K562 (cell line): Measurements from ENCODE around the gene TOPORS. TPM values are rescaled to one million over a fixed set of nuclear protein-coding genes. Genes with fewer than 3 reads are reported as not detected.

Experiments used
- ATAC-seq: fragments of 200-7000 bp; cut with Tn5 transposase; 3 replicates; pipeline ENCODE4 v1.9.1; 2020; ENCODE audit warnings: moderate library complexity
- BruUV-seq: library from RNA; stranded (reverse); fragments of 400-500 nt; replicated peaks from 2 replicates; lab custom pipeline; 2021; lab: Mats Ljungman, UMichigan
- CTCF ChIA-PET: fragments of 300-600 bp; formaldehyde crosslinking; extraction: SDS; loops from one replicate; lab custom pipeline; 2021; ENCODE audit warnings: low intra/inter-chr PET ratio; lab: Yijun Ruan, JAX
- POLR2A ChIA-PET: fragments of 300-600, 350-650 bp; sonication (Branson Sonifier 250); formaldehyde crosslinking; extraction: SDS; loops from one replicate; lab custom pipeline; 2021; ENCODE audit warnings: antibody characterized with exemption, inconsistent platforms; lab: Yijun Ruan, JAX
- DNase-seq, 4 experiments: peaks; one replicate each; pipeline versions ENCODE4 v3.0.0 to v3.0.0-alpha.2; 2011 to 2018; ENCODE audit warnings: low spot score in 3 of 4, mixed read lengths in 3 of 4; ENCODE audit errors: extremely low read depth in 1 of 4
- FAIRE-seq: peaks from 2 replicates; lab custom pipeline; 2011; peaks lifted over from hg19 to GRCh38; lab: Jason Lieb, UNC
- H2AFZ ChIP-seq: 2 replicates; pipeline ENCODE4 v1.6.0; 2011; ENCODE audit warnings: low read depth, low read length, control low read depth, inconsistent platforms
- H3K27ac ChIP-seq: fragments of 200-600 bp; 3 replicates; pipeline ENCODE4 v1.8.0; 2011; ENCODE audit warnings: low read depth, mild to moderate bottlenecking, control low read depth, inconsistent platforms, low read length, moderate library complexity, mixed read lengths; ENCODE audit errors: extremely low read depth
- H3K27me3 ChIP-seq, 2 experiments: fragments of 300-600 bp in 1 of 2; 2 replicates in 1 of 2; 3 replicates in 1 of 2; pipeline versions ENCODE4 v1.6.0 to v1.8.0; 2011; ENCODE audit warnings: inconsistent platforms in 2 of 2, low read length in 2 of 2, mild to moderate bottlenecking in 1 of 2, mixed read lengths in 1 of 2, moderate library complexity in 1 of 2; ENCODE audit not compliant: control insufficient read depth in 2 of 2, insufficient read depth in 2 of 2
- H3K36me3 ChIP-seq: fragments of 300-600 bp; 3 replicates; pipeline ENCODE4 v1.8.0; 2011; ENCODE audit warnings: mild to moderate bottlenecking, low read length, inconsistent platforms; ENCODE audit not compliant: control insufficient read depth, insufficient read depth
- H3K4me1 ChIP-seq, 2 experiments: fragments of 200-600 bp in 1 of 2; replicated peaks in 1 of 2; 2 replicates in 1 of 2; 3 replicates in 1 of 2; pipeline versions ENCODE4 v1.5.1 to v1.8.0; 2011; ENCODE audit warnings: inconsistent platforms in 2 of 2, low read length in 2 of 2, mild to moderate bottlenecking in 1 of 2, mixed read lengths in 1 of 2, moderate library complexity in 1 of 2; ENCODE audit not compliant: control insufficient read depth in 2 of 2, insufficient read depth in 2 of 2
- H3K4me2 ChIP-seq: 2 replicates; pipeline ENCODE4 v1.6.1; 2011; ENCODE audit warnings: low read length, control low read depth, inconsistent platforms, mixed read lengths; ENCODE audit not compliant: insufficient read depth
- H3K4me3 ChIP-seq: fragments of 200-600 bp; sonication (generic), shearing (Covaris generic); 2 replicates; pipeline ENCODE4 v1.5.1; 2016; ENCODE audit warnings: control low read depth, inconsistent platforms
- H3K79me2 ChIP-seq: fragments of 200-600 bp; 3 replicates; pipeline ENCODE4 v1.8.0; 2011; ENCODE audit warnings: low read length, inconsistent platforms; ENCODE audit not compliant: control insufficient read depth, insufficient read depth
- H3K9ac ChIP-seq, 2 experiments: 2 replicates each; pipeline versions ENCODE4 v1.6.0 to v1.6.1; 2011; ENCODE audit warnings: low read depth in 2 of 2, low read length in 2 of 2, control low read depth in 1 of 2, inconsistent platforms in 1 of 2, mild to moderate bottlenecking in 1 of 2, mixed read lengths in 1 of 2; ENCODE audit not compliant: insufficient read depth in 1 of 2
- H3K9me1 ChIP-seq: one replicate; pipeline ENCODE4 v1.6.0; 2011; ENCODE audit warnings: inconsistent platforms, mild to moderate bottlenecking, low read length, moderate library complexity; ENCODE audit not compliant: control insufficient read depth, insufficient read depth
- H3K9me3 ChIP-seq: replicated peaks from 2 replicates; pipeline ENCODE4 v1.5.1; 2011; ENCODE audit warnings: low read depth, low read length, inconsistent platforms; ENCODE audit not compliant: control insufficient read depth, insufficient read depth
- H4K20me1 ChIP-seq: replicated peaks from 2 replicates; pipeline ENCODE4 v1.6.1; 2011; ENCODE audit warnings: low read length, inconsistent platforms, mixed read lengths; ENCODE audit not compliant: control insufficient read depth, insufficient read depth
- ARID1B ChIP-seq: fragments of 450-650 bp; IDR thresholded peaks from 2 replicates; pipeline ENCODE4 v1.6.1; 2016; ENCODE audit warnings: antibody characterized with exemption, mild to moderate bottlenecking, inconsistent platforms
- ATF3 ChIP-seq, 2 experiments: fragments of 450-650 bp in 1 of 2; sonication (generic) in 1 of 2; formaldehyde crosslinking in 1 of 2; IDR thresholded peaks in 1 of 2; conservative IDR thresholded peaks in 1 of 2; 2 replicates each; pipeline versions ENCODE4 v1.6.1 to v1.8.1; 2016 to 2023; ENCODE audit warnings: mild to moderate bottlenecking in 2 of 2, moderate library complexity in 2 of 2, inconsistent platforms in 1 of 2, missing genetic modification reagents in 1 of 2
- ATF7 ChIP-seq: fragments of 450-650 bp; IDR thresholded peaks from 2 replicates; pipeline ENCODE4 v1.7.1; 2014; ENCODE audit warnings: mild to moderate bottlenecking, moderate library complexity
- CAMTA2 ChIP-seq: fragments of 250-450 bp; sonication (Bioruptor Pico); conservative IDR thresholded peaks from 2 replicates; pipeline ENCODE4 v1.5.1; 2022
- CBFA2T2 ChIP-seq: fragments of 450-650 bp; conservative IDR thresholded peaks from 2 replicates; pipeline ENCODE4 v1.6.1; 2017; ENCODE audit warnings: mild to moderate bottlenecking
- CBFA2T3 ChIP-seq: fragments of 450-650 bp; IDR thresholded peaks from 2 replicates; pipeline ENCODE4 v1.6.1; 2017
- DPF2 ChIP-seq: fragments of 450-650 bp; IDR thresholded peaks from 2 replicates; pipeline ENCODE4 v1.6.1; 2016
- EP300 ChIP-seq: IDR thresholded peaks from 2 replicates; pipeline ENCODE4 v1.6.1; 2012; ENCODE audit warnings: low read length, improper control_type of control experiment
- FOSL1 ChIP-seq: fragments of 200-800 bp; sonication (Bioruptor generic); conservative IDR thresholded peaks from 2 replicates; pipeline ENCODE4 v1.6.1; 2016; ENCODE audit warnings: missing genetic modification characterization, missing compliant biosample characterization
- HDAC2 ChIP-seq: fragments of 450-650 bp; IDR thresholded peaks from 2 replicates; pipeline ENCODE4 v1.6.1; 2016; ENCODE audit warnings: mild to moderate bottlenecking
- IFI16 ChIP-seq: fragments of 250-450 bp; sonication (Bioruptor Pico); IDR thresholded peaks from 2 replicates; pipeline ENCODE4 v2.1.2; 2022; ENCODE audit warnings: mild to moderate bottlenecking, inconsistent platforms
- JUND ChIP-seq, 2 experiments: IDR thresholded peaks; 2 replicates in 1 of 2; 3 replicates in 1 of 2; pipeline ENCODE4 v1.6.1; 2011; ENCODE audit warnings: borderline replicate concordance in 2 of 2, low read depth in 2 of 2, low read length in 2 of 2, improper control_type of control experiment in 1 of 2, missing biosample characterization in 1 of 2, missing genetic modification characterization in 1 of 2, missing genetic modification reagents in 1 of 2
- KDM1A ChIP-seq, 2 experiments: fragments of 450-650 bp; IDR thresholded peaks; 2 replicates each; pipeline ENCODE4 v1.6.1; 2016; ENCODE audit warnings: mild to moderate bottlenecking in 2 of 2
- KLF16 ChIP-seq: IDR thresholded peaks from 2 replicates; pipeline ENCODE4 v1.6.1; 2016; ENCODE audit warnings: antibody characterized with exemption
- NCOR1 ChIP-seq: fragments of 450-650 bp; IDR thresholded peaks from 2 replicates; pipeline ENCODE4 v1.6.1; 2016; ENCODE audit warnings: mild to moderate bottlenecking, moderate library complexity
- NFIC ChIP-seq: fragments of 450-650 bp; IDR thresholded peaks from 2 replicates; pipeline ENCODE4 v1.6.1; 2017; ENCODE audit warnings: mild to moderate bottlenecking, inconsistent platforms
- NR2C2 ChIP-seq, 2 experiments: fragments of 200-800 bp in 1 of 2; sonication (Bioruptor generic) in 1 of 2; sonication (generic) in 1 of 2; formaldehyde crosslinking in 1 of 2; IDR thresholded peaks; 2 replicates each; pipeline versions ENCODE4 v1.6.1 to v1.8.0; 2016 to 2022; ENCODE audit warnings: mild to moderate bottlenecking in 1 of 2, missing compliant biosample characterization in 1 of 2, missing genetic modification characterization in 1 of 2, missing genetic modification reagents in 1 of 2
- NR3C1 ChIP-seq: sonication (generic); formaldehyde crosslinking; IDR thresholded peaks from 2 replicates; pipeline ENCODE4 v1.8.1; 2022; ENCODE audit warnings: missing genetic modification reagents
- PRPF4 ChIP-seq: fragments of 200-400 bp; formaldehyde crosslinking; IDR thresholded peaks from one replicate; pipeline ENCODE4 v1.6.1; 2017; ENCODE audit warnings: low read length, low read depth, mild to moderate bottlenecking; ENCODE audit not compliant: insufficient read depth, poor library complexity, severe bottlenecking
- RCOR1 ChIP-seq, 2 experiments: IDR thresholded peaks; 2 replicates each; pipeline ENCODE4 v1.6.1; 2012; ENCODE audit warnings: low read depth in 2 of 2, low read length in 2 of 2, borderline replicate concordance in 1 of 2, improper control_type of control experiment in 1 of 2
- SMAD1 ChIP-seq: fragments of 150-350 bp; IDR thresholded peaks from 2 replicates; pipeline ENCODE4 v1.6.1; 2014; ENCODE audit warnings: low read length, low read depth; ENCODE audit not compliant: partially characterized antibody
- SMARCA4 ChIP-seq: fragments of 450-650 bp; IDR thresholded peaks from 2 replicates; pipeline ENCODE4 v1.6.1; 2016
- SMARCE1 ChIP-seq: fragments of 450-650 bp; IDR thresholded peaks from 2 replicates; pipeline ENCODE4 v1.7.1; 2016; ENCODE audit warnings: mild to moderate bottlenecking
- SNIP1 ChIP-seq: fragments of 450-650 bp; IDR thresholded peaks from 2 replicates; pipeline ENCODE4 v1.7.1; 2017; ENCODE audit warnings: low read depth, mild to moderate bottlenecking
- TAL1 ChIP-seq: fragments of 450-650 bp; IDR thresholded peaks from 2 replicates; pipeline ENCODE4 v1.6.1; 2016; ENCODE audit warnings: mild to moderate bottlenecking
- TCF3 ChIP-seq: sonication (generic); formaldehyde crosslinking; IDR thresholded peaks from 2 replicates; pipeline ENCODE4 v1.4.0; 2020; ENCODE audit warnings: mild to moderate bottlenecking, missing genetic modification reagents
- TRIM24 ChIP-seq, 2 experiments: fragments of 450-650 bp; IDR thresholded peaks; 2 replicates each; pipeline ENCODE4 v1.6.1; 2016
- WGBS: fragments of 100-300 bp; shearing (Covaris generic); methylation state at CpG from one replicate; pipeline ENCODE4 v1.1.6; 2016; ENCODE audit warnings: low coverage, mixed read lengths; ENCODE audit not compliant: insufficient coverage; ENCODE audit errors: missing lambda C conversion rate; 5-methylcytosine and 5-hydroxymethylcytosine counted together
- in situ Hi-C: fragments of 300-500 bp; cut with MboI; formaldehyde crosslinking; loops from 4 replicates; pipeline ENCODE4 v1.15.0; 2018; ENCODE audit warnings: inconsistent platforms, mixed read lengths
- intact Hi-C: fragments of 100-400 bp; cut with micrococcal nuclease; formaldehyde crosslinking; loops from 2 replicates; pipeline ENCODE4 v1.14.2; 2022
- polyA plus RNA-seq, 8 experiments: library from polyadenylated mRNA; depleted of rRNA in 4 of 8; stranded (reverse) in 5 of 8; unstranded in 3 of 8; fragments of >200 nt; fragmentation: Nextera tagmentation in 2 of 8; fragmentation: Illumina TruSeq in 1 of 8; extraction: Ambion mirVana in 2 of 8; extraction: Trizol in 1 of 8; gene quantifications; 2 replicates each; pipeline versions ENCODE4 v1.2.1 to v1.2.3, GENCODE V29; 2011 to 2014; ENCODE audit warnings: inconsistent platforms in 1 of 8, missing spikeins in 1 of 8
- total RNA-seq, 7 experiments: library from RNA; depleted of rRNA in 6 of 7; stranded (reverse); fragments of >200 nt in 6 of 7; fragmentation: Illumina TruSeq in 2 of 7; extraction: Trizol in 2 of 7; gene quantifications; 2 replicates each; pipeline versions ENCODE4 v1.2.1 to v1.2.3, GENCODE V29; 2011 to 2021; ENCODE audit warnings: low replicate concordance in 1 of 7

TOPORS gene
- total and polyA plus RNA-seq, 9 of the 15 experiments (the other 6 are each of a cell fraction or from before 2014, with no cell fraction given), result 4.3 to 19.6 (median 9.9) TPM

GRCh38 chr9:32533336-32533735 lies 19.1 kb downstream of the TOPORS start:
- FAIRE-seq (no peak), ATAC-seq (peak; percentile 73), DNase-seq (peak; percentile 15 to 65 (median 25))
- intact Hi-C loops, result no loop called here
- no peaks in the 10 kb centered on the region for H3K79me2 ChIP-seq
- no peak overlapping the region for H3K4me3 ChIP-seq
- H3K9me1 ChIP-seq, result no peaks in the 10 kb centered on the region
- no peaks in the 10 kb centered on the region for H3K36me3 ChIP-seq
- CTCF ChIA-PET, result no interaction called here
- H3K27me3 ChIP-seq, result no peaks in the 10 kb centered on the region
- BruUV-seq, result no TSS peak
- no peaks in the 10 kb centered on the region for H4K20me1 ChIP-seq
- no peak overlapping the region for H3K9ac ChIP-seq
- 6% methylated on average over 6 of the region's 6 CpGs for WGBS
- in situ Hi-C loops, result no loop called here
- H3K27ac ChIP-seq, result no peak overlapping the region
- POLR2A ChIA-PET, result no interaction called here
- no peaks in the 10 kb centered on the region for H3K4me1 ChIP-seq
- H2AFZ ChIP-seq, result no peak overlapping the region
- no peak overlapping the region for H3K4me2 ChIP-seq
- no peaks in the 10 kb centered on the region for H3K9me3 ChIP-seq
- TF ChIP-seq EP300, result 0 out of 2 replicates have a peak, but pooled peaks have one; percentile 13
- peak; percentile 72 for TF ChIP-seq FOSL1
- no peak for TF ChIP-seq SNIP1
- TF ChIP-seq SMARCA4, result peak; percentile 59; the same call in 1 of the 2 replicates
- no peak for TF ChIP-seq PRPF4
- TF ChIP-seq ATF3 (IDR thresholded peaks at IDR 0.05), result peak; percentile 50; the same call in 1 of the 2 replicates
- no peak for TF ChIP-seq ATF3 (CRISPR knock-in tag; conservative IDR thresholded peaks at IDR 0.05)
- TF ChIP-seq TCF3 (CRISPR knock-in tag), result peak; percentile 62
- peak; percentile 94 for TF ChIP-seq NFIC
- TF ChIP-seq ATF7, result peak; percentile 49; the same call in 1 of the 2 replicates
- peak; percentile 89 for TF ChIP-seq CBFA2T3
- peak; percentile 60; the same call in 1 of the 2 replicates for TF ChIP-seq SMARCE1
- TF ChIP-seq TAL1, result peak; percentile 69
- peak; percentile 60; the same call in 1 of the 2 replicates for TF ChIP-seq DPF2
- TF ChIP-seq CAMTA2 (CRISPR knock-in tag), result no peak
- 0 out of 4 replicates have a peak, but pooled peaks of 1 of the 2 experiments have one; percentile 25 for TF ChIP-seq TRIM24 (IDR thresholded peaks at IDR 0.05)
- peak; percentile 49; the same call in 1 of the 2 replicates for TF ChIP-seq NCOR1
- TF ChIP-seq HDAC2, result peak; percentile 21; the same call in 1 of the 2 replicates
- peak; percentile 84 for TF ChIP-seq ARID1B
- no peak for TF ChIP-seq IFI16 (CRISPR knock-in tag)
- peak; percentile 77 for TF ChIP-seq CBFA2T2
- peak; percentile 43; the same call in 1 of the 2 replicates for TF ChIP-seq KLF16
- peak; percentile 79 to 87 for TF ChIP-seq KDM1A (IDR thresholded peaks at IDR 0.05)
- TF ChIP-seq RCOR1 (IDR thresholded peaks at IDR 0.05; ENCODE audit: borderline replicate concordance in 1 of 2, low read depth in 2 of 2, low read length in 2 of 2), result peak in 1 of 2 experiments; percentile 66; a peak in 1 of 4 replicates
- no peak for TF ChIP-seq SMAD1
- TF ChIP-seq JUND (IDR thresholded peaks at IDR 0.05; ENCODE audit: borderline replicate concordance, low read depth, low read length), result peak; percentile 75
- no peak; the same call in 2 of the 3 replicates for TF ChIP-seq JUND (tag; IDR thresholded peaks at IDR 0.05; ENCODE audit: borderline replicate concordance, low read depth, low read length)
- no peak for TF ChIP-seq NR3C1 (CRISPR knock-in tag)
- TF ChIP-seq NR2C2 (CRISPR knock-in tag; IDR thresholded peaks at IDR 0.05), result no peak
- TF ChIP-seq NR2C2 (tag; IDR thresholded peaks at IDR 0.05), result no peak
